ENCODE data around the gene PLA2G4E. TPM values are rescaled to one million over a fixed set of nuclear protein-coding genes. Genes with fewer than 3 reads are reported as not detected.

The PLA2G4E gene
- total and polyA plus RNA-seq, 2 experiments from 2014 or later = not detected

DNA sequence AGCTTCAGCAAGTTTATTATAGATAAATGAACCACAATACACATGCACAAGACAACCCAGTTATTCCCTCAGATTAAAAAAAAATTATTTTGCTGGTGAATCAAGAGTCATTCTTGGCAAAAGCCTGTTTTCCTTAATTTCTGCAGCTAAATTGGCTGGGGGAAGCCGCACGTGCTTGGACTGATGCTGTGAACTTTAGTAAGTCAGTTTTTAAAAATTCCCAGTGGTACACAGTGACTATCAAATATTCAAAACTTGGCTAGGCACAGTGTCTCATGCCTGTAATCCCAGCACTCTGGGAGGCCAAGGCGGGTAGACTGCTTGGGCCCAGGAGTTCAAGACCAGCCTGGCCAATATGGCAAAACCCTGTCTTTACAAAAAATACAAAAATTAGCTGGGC lies 72.4 kb downstream of the PLA2G4E start:
- H3K79me2 ChIP-seq (replicated peaks; ENCODE audit: insufficient read depth) = peaks cover 7% of the 10 kb centered on the region
- no peak for TF ChIP-seq CTCF (conservative IDR thresholded peaks at IDR 0.05; ENCODE audit: low read depth in 2 of 2)
- TF ChIP-seq ETS1 (IDR thresholded peaks at IDR 0.05) = no peak
- TF ChIP-seq REST (IDR thresholded peaks at IDR 0.05; ENCODE audit: unreplicated experiment) = no peak
- TF ChIP-seq CREB1 (CRISPR knock-in tag; IDR thresholded peaks at IDR 0.05; ENCODE audit: low read depth) = no peak
- no peak for TF ChIP-seq ZNF114 (CRISPR knock-in tag; IDR thresholded peaks at IDR 0.05)
- no peak for TF ChIP-seq NANOG (IDR thresholded peaks at IDR 0.05; ENCODE audit: borderline replicate concordance)
- TF ChIP-seq STAT1 (IDR thresholded peaks at IDR 0.05; ENCODE audit: unreplicated experiment) = no peak
- TF ChIP-seq EZH2phosphoT487 (IDR thresholded peaks at IDR 0.05; ENCODE audit: unreplicated experiment) = no peak
- no peak for TF ChIP-seq POLR2AphosphoS5 (IDR thresholded peaks at IDR 0.05; ENCODE audit: low read depth)
- TF ChIP-seq JUNB (IDR thresholded peaks at IDR 0.05; ENCODE audit: unreplicated experiment) = no peak
- no peak for TF ChIP-seq EZH2 (IDR thresholded peaks at IDR 0.05; ENCODE audit: low read depth, unreplicated experiment)
- TF ChIP-seq, protein P1, sequence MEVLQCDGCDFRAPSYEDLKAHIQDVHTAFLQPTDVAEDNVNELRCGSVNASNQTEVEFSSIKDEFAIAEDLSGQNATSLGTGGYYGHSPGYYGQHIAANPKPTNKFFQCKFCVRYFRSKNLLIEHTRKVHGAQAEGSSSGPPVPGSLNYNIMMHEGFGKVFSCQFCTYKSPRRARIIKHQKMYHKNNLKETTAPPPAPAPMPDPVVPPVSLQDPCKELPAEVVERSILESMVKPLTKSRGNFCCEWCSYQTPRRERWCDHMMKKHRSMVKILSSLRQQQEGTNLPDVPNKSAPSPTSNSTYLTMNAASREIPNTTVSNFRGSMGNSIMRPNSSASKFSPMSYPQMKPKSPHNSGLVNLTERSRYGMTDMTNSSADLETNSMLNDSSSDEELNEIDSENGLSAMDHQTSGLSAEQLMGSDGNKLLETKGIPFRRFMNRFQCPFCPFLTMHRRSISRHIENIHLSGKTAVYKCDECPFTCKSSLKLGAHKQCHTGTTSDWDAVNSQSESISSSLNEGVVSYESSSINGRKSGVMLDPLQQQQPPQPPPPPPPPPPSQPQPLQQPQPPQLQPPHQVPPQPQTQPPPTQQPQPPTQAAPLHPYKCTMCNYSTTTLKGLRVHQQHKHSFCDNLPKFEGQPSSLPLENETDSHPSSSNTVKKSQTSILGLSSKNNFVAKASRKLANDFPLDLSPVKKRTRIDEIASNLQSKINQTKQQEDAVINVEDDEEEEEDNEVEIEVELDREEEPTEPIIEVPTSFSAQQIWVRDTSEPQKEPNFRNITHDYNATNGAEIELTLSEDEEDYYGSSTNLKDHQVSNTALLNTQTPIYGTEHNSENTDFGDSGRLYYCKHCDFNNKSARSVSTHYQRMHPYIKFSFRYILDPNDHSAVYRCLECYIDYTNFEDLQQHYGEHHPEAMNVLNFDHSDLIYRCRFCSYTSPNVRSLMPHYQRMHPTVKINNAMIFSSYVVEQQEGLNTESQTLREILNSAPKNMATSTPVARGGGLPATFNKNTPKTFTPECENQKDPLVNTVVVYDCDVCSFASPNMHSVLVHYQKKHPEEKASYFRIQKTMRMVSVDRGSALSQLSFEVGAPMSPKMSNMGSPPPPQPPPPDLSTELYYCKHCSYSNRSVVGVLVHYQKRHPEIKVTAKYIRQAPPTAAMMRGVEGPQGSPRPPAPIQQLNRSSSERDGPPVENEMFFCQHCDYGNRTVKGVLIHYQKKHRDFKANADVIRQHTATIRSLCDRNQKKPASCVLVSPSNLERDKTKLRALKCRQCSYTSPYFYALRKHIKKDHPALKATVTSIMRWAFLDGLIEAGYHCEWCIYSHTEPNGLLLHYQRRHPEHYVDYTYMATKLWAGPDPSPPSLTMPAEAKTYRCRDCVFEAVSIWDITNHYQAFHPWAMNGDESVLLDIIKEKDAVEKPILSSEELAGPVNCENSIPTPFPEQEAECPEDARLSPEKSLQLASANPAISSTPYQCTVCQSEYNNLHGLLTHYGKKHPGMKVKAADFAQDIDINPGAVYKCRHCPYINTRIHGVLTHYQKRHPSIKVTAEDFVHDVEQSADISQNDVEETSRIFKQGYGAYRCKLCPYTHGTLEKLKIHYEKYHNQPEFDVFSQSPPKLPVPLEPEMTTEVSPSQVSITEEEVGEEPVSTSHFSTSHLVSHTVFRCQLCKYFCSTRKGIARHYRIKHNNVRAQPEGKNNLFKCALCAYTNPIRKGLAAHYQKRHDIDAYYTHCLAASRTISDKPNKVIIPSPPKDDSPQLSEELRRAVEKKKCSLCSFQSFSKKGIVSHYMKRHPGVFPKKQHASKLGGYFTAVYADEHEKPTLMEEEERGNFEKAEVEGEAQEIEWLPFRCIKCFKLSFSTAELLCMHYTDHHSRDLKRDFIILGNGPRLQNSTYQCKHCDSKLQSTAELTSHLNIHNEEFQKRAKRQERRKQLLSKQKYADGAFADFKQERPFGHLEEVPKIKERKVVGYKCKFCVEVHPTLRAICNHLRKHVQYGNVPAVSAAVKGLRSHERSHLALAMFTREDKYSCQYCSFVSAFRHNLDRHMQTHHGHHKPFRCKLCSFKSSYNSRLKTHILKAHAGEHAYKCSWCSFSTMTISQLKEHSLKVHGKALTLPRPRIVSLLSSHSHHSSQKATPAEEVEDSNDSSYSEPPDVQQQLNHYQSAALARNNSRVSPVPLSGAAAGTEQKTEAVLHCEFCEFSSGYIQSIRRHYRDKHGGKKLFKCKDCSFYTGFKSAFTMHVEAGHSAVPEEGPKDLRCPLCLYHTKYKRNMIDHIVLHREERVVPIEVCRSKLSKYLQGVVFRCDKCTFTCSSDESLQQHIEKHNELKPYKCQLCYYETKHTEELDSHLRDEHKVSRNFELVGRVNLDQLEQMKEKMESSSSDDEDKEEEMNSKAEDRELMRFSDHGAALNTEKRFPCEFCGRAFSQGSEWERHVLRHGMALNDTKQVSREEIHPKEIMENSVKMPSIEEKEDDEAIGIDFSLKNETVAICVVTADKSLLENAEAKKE (CRISPR knock-in tag; IDR thresholded peaks at IDR 0.05) = no peak
- TF ChIP-seq ZNF331 (CRISPR knock-in tag; IDR thresholded peaks at IDR 0.05; ENCODE audit: low read depth) = no peak
- peaks cover 21% of the 10 kb centered on the region; the same call in 2 of the 3 replicates for H3K4me1 Mint-ChIP-seq

More for the DNA sequence above, 72.4 kb downstream of the PLA2G4E start:
- DNase-seq (ENCODE audit: low spot score) = no peak
- Mint-ChIP-seq H3K27me3 (ENCODE audit: insufficient read depth, low read depth, poor library complexity) (peaks cover 5% of the 10 kb centered on the region), H3K36me3 (ENCODE audit: low read depth) (peaks cover 23% of the 10 kb centered on the region), H3K4me3 (no peak overlapping the region), H3K9me3 (no peaks in the 10 kb centered on the region), H3K27ac (no peak overlapping the region)
- Histone ChIP-seq H4K20me1 (replicated peaks; ENCODE audit: insufficient read depth) (peaks cover 14% of the 10 kb centered on the region), H3K4me3 (no peak overlapping the region), H3K4me2 (no peak overlapping the region), H3K27me3 (ENCODE audit: insufficient read depth) (no peaks in the 10 kb centered on the region), H3K9me2 (ENCODE audit: insufficient read depth) (no peaks in the 10 kb centered on the region), H3K27ac (ENCODE audit: low read depth) (no peak overlapping the region), H2AFZ (no peak overlapping the region), H3F3A (replicated peaks; ENCODE audit: low read depth) (no peaks in the 10 kb centered on the region), H3K36me3 (ENCODE audit: insufficient read depth) (peaks cover 7% of the 10 kb centered on the region), H3K4me1 (ENCODE audit: insufficient read depth) (peaks cover 7% of the 10 kb centered on the region)
- no peak for ATAC-seq
